Tibial nerve (tissue), 4 donors: ENCODE results near the gene CKS1B.

Source experiments
- CTCF ChIP-seq, 5 experiments: fragments of 200-600 bp in 3 of 5; fragments of 450-650 bp in 2 of 5; sonication (generic) in 3 of 5; IDR thresholded peaks; one replicate each; pipeline ENCODE4 v1.5.1; 2016 to 2019; ENCODE audit warnings: antibody characterized with exemption in 5 of 5, mild to moderate bottlenecking in 3 of 5, moderate library complexity in 2 of 5
- EP300 ChIP-seq, 2 donors: sonication (generic); formaldehyde crosslinking; IDR thresholded peaks; one replicate each; pipeline ENCODE4 v1.6.1; 2017; ENCODE audit warnings: antibody characterized with exemption in 2 of 2, mild to moderate bottlenecking in 1 of 2
- POLR2A ChIP-seq, 2 donors: fragments of 450-650 bp; IDR thresholded peaks; one replicate each; pipeline ENCODE4 v1.6.1; 2017; ENCODE audit warnings: antibody characterized with exemption in 2 of 2, mild to moderate bottlenecking in 2 of 2, moderate library complexity in 2 of 2

GRCh38 chr1:155000726-155001424, 26.4 kb downstream of the CKS1B start:
- TF ChIP-seq CTCF (IDR thresholded peaks at IDR 0.05) (peak in 2 of 5 experiments; percentile 66 to 80), POLR2A (IDR thresholded peaks at IDR 0.05) (peak; percentile 65 to 86), EP300 (IDR thresholded peaks at IDR 0.05) (peak; percentile 19 to 85)
